ENCODE measurements around the gene PSMG3.
A peak's percentile ranks its signal among the peaks of the same experiment; 100 is the strongest.

PSMG3 gene, protein sequence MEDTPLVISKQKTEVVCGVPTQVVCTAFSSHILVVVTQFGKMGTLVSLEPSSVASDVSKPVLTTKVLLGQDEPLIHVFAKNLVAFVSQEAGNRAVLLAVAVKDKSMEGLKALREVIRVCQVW

DNA sequence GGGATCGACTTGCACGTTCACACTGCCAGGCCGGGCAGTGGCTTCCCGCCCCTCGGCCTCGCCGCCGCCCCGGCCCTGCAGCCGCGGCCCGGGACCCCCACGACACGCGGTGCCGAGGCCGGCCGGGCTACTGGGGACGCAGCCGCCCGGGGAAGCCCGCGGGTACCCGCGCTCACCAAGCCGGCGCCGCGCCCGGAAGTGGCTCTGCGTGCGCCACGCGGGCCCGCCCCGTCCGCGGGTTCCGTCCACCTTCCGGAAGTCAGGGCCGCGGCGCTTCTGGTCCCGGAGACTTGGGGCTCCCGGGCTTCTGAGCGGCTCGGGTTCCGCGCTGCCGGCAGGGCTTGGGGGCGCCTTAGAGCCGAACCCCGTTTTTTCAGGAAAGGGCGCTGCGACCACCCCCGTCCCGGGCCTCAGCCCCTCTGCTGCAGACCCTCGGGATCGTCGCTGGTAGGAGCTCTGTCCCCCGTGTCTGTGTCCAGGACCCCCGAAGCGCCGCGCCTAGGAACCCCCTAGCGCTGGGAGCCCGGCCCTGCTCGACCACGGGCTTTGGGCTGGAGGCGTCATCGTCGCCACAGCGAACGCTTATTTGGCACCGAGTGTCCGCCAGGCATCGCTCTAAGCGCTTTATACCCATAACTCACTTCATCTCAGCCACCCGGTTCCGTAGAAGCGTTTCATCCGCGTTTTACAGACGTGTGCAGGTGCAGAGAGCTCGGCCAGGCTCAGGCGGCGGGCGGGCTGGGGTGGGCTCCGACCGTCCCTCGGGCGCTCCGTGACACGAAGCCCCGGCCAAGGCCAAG, at the start of gene PSMG3:
TSS of gene PSMG3 (minus strand) at position 200 of the 800 bp plus-strand sequence. CDS start 693 bp downstream, outside the sequence.
- DNase-seq, result peak; percentile 96

DNA sequence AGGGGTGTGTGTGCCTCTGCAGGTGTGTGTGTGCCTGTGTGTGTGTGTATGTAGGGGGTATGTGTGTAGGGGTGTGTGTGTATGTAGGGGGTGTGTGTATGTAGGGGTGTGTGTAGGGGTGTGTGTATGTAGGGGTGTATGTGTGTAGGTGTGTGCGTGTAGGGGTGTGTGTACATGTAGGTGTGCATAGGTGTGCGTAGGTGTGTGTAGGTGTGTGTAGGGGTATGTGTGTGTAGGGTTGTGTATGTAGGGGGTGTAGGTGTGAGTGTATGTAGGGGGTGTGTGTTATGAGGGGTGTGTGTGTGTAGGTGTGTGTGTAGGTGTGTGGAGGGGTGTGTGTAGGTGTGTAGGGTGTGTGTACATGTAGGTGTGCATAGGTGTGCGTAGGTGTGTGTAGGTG, 48.6 kb upstream of the PSMG3 start:
- DNase-seq, result no peak

DNA sequence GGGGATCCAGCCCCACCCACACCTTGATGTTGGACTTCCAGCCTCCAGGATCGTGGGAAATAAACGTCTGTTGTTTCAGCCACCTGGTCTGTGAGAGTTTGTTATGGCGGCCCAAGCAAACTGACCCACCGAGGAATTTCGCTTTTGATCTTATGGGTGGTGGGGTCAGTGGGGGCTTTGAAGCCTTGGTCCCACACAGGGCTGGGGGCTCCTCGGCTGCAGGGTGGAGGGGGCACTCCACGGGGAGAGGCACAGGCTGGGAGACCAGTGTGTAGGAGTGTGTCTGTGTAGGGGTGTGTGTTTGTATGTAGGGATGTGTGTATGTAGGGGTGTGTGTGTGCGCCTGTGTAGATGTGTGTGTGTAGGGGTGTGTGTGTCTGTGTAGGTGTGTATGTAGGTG, 48.1 kb upstream of the PSMG3 start:
- DNase-seq, result no peak

DNA sequence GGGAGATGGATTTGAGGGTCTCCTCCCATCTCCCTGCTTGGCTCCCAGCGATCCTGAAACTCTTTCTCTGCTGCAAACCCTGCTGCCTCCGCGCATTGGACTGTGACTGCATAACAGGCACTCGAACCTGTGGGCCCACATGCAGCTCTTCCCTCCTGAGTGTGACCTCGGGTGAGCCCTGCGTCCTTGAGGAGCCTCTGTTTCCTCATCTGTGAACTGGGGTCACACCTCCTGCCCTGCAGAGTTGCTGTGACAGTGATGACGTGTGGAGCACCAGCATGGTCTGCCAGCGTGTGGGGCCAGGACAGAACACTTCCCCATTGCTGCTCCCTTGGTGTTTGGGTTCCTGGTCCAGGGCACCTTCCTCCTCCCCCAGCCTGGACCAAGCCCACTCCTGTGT, 46.9 kb upstream of the PSMG3 start:
- DNase-seq, result no peak

DNA sequence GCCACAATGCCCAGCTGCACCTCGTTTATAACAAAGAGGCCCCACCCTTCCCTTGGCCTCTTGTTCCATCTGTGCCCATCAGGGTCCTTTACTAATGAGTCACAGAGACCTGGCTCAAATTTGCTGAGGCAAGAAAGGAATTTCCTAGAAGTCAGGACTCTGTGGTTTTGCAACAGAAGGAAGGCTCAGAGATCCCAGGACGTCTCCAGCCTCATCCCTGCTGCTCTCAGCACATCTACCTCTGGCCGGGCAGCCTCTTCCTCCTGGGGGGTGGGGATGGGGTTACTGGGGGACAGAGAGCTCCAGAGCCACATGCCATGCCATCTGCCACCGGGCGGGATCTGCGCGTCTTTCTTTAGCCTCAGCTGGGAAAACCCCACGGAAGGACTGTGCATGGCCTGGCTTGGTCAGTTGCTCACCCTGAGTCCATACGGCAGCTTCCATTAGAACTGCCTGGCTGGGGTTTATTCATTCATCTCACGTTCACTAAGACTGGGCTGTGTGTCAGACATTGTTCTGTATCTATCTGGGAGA, 41.9 kb upstream of the PSMG3 start:
- DNase-seq, result no peak

DNA sequence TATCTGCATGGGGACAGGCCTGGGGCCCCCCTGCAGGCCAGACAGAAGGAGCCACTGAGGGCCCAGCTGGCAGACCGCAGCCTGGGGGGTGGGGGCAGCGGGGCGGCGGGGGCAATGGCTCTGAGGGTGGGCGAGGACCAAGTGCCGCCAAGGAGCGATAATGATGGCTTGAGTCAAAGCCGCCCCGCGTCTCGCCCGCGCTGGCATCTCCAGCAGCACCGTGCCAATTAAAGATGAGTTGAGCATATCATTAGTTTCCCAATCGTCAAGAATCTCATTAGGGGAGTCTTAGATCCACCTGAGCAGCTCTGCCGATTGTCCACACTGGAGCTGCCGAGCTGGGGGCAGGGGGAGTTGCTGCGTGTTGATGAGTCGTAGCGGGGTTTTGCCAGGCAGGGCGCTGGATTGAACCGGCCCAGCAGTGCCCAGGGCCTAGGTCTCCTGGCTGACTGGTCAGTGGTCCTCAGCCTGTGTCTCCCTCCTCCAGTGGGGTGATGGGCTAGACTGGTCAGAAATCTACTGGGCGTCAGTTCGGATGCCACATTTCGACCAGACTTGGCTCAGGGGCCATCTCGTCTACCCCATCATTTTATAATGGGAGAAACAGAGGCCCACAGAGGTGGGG, 41.0 kb upstream of the PSMG3 start:
- no peak for DNase-seq

DNA sequence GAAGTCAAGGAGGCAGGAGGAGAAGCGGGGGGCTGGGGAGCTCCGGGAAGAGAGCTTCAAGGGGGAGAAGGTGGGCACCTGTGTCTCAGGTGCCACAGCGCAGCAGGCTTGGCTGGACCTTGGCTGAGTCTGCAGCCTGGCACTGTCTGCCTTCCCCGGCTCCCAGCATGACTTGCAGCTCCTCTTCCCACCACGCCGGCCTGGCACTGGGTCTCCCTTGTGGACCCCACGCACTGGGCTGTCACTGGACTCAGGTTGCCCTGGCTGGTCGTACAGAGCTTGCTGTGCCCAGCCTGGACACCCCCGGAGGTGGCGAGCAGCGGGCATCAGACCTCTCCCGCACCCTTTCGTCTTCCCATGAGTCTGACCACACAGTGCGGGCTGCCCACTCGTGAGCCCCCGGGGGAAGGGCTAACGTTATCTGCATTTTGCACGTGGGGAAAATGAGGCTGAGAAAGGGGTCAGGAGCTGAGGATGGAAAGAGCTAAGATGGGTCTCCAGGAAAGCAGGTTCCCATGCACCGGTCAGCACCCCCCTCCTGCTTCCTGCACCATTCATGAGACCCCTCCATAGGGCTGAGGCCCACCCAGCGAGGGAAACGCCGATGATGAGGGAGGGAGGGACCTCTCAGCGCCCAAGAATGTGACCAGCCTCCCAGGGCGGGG, 40.3 kb upstream of the PSMG3 start:
- no peak for DNase-seq

DNA sequence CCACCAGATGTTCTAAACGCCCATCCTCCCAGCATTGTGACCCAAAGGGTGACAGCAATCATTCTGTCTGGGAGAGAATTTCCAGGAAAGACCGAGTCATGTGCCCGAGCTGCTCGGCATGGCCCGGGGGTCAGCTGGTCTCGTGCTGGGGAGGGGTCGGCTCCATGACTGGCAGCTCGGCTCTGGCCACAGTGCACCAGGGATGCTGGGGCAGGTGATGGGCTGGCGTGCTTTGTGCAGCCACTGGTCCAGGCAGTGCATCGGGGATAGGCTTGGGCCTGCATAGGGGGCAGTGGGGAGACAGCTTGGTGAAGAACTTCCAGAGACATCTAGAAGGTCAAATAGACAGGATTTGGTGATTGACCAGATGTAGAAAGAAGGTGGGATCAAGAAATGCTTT, 39.2 kb upstream of the PSMG3 start:
- DNase-seq, result no peak

DNA sequence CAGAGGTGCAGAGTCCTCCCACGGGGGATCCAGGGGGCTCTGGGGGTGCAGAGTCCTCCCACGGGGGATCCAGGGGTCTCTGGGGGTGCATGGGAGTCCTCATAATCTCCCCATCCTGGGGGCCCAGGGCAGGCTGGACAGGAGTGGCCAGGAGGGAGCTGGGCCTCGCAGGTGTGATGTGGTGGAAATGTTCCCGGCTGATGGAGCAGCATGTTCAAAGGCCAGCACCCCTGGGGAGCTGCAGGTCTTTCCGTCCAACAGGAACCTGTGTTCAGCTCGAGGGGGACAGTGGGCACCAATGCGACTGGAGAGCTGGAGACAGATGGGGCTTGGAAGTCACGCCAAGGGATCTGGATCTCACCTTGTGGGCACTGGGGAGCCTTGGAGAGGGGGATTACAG, 38.5 kb upstream of the PSMG3 start:
- no peak for DNase-seq

DNA sequence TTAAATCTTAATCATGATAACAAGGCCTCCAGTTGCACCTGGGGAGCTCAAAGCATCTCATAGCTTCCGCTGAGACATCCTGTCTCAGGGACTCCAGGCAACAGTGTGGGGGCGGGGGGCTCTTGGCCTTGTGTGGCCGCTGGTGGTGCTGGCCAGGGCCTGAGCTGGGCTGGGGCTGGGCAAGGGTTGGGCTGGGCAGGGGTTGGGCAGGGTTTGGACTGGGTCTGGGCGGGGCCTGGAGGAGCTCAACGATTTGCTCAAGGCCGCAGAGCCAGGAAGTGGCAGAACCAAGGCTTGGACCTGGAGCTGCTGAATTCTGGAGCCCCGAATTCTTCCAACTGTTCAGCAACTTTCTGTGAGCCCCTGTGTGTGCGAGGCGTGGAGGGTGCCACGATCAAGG, 37.9 kb upstream of the PSMG3 start:
- DNase-seq, result no peak

DNA sequence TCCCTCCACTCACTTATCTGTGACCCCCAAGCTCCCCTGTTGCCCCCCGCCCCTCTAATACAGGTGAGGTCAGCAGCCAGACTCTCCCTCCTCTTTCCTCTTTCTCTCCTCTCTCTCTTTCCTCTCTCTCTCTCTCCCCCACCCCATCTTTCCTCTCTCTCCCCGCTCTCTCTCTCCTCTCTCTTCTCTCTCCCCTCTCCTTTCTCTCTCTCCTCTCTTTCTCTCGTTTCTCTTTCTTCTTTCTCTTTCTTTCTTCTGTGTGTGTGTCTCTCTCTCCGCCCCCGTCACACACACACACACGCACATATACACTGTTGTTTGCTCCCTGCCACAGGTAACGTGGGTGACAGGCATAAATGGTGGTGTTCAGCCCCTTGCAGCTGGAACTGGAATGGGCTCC, 37.2 kb upstream of the PSMG3 start:
- DNase-seq, result no peak

DNA sequence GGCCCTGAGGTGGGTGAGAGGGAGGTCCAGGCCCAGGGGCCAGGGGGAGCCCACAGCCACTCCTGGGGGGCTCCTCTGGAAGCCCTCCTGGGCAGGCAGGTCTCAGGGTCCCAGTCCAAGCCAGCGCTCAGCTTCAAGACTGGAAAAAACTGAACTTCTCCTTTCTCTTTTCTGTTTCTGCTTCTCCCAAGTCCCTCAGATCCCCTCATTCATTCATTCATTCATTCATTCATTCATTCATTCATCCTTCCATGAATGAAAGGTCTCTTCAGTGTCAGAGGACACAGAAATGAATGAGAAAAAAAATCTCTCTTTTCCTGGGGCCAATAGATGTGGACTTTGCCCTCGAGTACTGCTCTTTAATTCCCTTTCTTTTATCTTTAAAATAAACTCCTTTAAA, 34.6 kb upstream of the PSMG3 start:
- no peak for DNase-seq

DNA sequence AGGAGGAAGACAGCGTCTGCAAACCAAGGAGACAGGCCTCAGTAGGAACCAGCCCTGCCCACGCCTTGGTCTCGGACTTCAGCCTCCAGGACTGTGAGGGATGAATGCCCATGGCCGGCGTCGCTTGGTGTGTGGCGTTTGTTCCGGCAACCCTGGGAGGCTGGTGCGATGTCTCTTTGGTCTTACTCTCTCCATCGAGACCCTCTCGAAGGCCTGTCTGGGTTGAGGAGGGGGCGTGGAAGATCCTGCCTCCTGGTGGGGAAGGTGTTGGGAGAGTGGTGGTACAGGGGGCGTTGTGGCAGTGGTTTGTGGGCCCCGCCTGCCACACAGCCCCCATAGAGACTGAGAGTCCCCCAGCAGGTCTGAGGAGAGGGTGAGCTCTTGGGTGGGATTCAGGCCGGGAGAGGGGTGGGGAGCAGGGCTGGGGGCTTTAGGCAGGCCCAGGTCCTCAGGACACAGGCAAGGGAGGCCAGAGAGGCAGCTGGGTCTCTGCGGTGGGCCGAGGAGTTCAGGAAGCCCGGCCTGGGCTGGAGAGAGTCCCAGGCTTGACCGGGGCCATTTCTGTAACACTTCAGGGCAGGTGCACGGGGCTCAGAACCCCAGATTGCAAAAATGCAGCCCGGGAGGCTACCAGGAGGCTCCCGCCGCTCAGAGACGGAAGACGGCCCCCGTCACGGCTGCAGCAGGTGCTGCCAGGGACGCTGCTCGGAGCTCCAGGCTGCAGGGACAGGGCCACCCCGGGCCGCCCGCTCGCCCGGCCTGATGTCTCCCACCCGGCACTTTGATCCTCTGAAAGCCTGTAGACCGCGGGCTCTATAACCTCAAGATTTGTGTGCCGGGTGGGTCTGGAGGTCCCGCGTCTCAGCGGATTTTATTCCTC, 33.8 kb upstream of the PSMG3 start:
- no peak for DNase-seq

DNA sequence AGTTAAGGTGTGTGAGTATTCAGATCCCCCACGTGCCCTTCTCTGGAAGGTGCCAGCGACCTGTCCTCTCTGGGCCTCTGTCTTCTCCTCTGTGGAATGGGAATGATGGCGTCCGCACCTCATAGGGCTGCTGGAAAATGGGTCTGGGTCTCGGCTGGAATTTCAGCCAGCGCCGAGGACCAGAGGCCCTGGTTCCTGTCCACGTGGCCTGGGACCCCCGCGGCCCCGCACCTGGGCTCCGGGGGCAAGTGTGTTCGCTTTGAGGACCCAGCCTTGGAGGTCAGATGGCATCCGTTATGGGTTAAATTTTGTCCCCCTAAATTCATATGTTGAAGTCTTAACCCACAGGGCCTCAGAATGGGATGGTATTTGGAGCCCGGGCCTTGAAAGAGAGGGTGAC, 32.6 kb upstream of the PSMG3 start:
- DNase-seq, result no peak

DNA sequence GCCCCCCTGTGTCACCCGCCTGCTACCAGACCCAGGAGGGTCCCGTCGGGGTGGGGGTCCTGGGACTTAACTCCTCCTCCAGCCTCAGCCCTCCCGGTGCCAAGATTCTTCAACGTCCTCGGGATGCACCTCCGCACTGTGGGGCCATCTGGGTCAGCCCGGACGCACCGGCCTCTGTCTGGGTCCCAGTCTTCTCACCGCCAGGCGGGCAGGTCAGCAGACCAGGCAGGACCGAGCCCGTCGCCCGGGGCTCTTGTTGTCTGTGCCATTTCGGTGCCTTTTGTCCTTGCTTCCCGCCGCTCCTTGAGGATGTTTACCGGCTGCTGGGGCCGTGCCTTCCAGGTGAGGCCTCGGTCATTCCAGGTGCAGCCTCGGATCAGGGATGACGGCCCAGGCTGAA, 32.1 kb upstream of the PSMG3 start:
- DNase-seq, result no peak

DNA sequence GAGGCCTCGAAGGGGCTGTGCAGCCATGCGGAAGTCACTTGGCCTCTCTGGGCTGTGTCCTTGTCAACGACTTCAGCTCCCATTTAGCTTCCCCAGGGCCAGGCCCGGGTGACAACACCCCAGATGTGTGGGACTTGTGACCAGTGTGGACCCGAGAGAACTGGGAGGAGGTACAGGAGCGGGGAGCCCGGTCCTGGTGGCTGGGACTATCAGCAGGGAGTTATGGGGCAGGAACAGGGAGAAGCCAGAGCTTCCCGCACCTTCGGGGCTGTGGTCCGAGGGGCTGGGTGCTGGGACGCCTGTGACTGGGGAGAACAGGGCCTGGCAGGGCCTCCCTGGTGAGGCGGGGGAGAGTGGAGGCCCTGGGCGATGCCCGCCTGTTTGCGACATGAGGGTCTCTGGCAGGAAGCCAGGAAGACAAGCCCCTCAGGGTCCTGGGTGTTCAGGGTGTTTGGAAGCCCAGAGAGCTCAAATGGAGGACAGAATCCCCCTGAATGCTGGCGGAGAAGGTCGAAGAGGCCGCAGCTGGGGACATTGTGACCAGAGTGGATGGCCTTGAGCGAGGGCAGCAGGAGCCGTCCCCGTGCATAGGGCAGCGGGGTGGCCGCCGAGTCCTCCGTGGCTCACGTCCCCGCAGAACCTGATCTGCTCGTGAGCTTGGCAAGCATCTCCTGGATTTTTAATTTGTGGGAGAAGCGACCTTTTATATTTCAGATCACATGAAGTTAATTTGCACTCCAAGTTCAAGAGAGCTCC, 30.0 kb upstream of the PSMG3 start:
- DNase-seq, result no peak

DNA sequence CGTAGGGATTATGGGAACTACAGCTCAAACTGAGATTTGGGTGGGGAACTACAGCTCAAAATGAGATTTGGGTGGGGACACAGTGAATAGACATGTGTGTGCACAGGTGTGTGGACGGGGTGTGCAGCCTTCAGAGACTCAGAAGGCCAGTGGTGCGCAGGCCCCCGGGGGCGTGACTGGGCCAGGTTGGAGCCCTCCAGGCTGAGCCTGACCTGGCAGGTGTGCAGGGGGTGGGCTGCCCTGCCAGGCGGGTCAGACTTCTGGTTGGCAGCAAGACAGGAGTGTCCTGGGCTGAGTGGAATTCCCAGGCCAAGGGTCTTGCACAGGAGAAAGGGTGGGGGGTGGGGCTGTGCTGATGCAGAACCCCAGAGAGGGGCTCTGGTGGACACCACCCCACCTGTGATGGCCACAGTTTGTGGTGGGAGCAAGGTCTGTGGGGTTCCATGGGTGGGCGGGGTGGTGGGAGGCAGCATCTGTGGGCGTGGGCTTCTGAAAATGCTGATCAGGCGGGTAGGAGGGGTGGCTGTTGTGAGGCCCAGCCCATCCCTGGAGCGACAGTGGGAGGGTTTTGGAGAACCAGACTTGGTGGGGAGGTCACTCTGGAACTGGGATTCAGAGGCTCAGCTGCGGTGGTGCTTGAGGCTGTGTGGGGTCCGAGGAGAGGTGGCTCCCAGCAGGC, 29.3 kb upstream of the PSMG3 start:
- no peak for DNase-seq

DNA sequence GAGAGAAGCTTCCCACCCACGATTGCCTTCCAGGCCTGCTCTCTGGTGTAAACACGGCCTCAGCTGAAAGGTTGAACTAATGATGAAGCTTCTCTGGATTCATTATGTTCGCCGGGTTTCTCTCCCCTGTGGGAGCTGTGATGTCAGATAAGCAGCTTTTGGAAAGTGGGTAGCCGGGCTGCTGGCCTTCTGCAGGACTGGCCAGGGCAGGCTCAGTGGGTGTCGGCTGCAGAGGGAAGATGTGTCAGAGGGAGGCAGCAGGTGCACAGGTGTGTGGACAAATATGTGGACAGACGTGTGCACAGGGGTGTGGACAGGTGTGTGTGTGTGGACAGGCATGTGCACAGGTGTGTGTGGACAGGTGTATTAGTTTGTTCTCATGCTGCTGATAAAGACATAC, 28.5 kb upstream of the PSMG3 start:
- DNase-seq, result no peak

DNA sequence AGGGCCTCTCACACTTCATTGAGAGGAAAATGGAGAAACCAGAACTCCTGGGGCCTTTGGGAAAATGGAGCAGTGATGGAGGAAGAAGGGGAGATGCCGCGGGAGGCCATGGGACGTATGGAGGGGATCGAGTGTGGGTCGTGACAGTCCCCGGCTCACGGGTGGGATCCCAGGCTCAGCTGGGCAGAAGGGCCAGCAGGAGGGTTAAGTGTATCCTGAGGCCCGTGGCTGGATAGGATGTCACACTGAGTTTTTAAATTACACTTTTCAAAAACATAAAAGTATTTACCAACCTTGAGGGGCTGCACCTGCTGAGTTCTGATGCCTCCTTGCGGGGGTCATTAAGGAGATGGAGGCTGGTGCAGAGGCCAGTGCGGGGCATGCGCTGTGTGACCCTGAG, 28.0 kb upstream of the PSMG3 start:
- no peak for DNase-seq

DNA sequence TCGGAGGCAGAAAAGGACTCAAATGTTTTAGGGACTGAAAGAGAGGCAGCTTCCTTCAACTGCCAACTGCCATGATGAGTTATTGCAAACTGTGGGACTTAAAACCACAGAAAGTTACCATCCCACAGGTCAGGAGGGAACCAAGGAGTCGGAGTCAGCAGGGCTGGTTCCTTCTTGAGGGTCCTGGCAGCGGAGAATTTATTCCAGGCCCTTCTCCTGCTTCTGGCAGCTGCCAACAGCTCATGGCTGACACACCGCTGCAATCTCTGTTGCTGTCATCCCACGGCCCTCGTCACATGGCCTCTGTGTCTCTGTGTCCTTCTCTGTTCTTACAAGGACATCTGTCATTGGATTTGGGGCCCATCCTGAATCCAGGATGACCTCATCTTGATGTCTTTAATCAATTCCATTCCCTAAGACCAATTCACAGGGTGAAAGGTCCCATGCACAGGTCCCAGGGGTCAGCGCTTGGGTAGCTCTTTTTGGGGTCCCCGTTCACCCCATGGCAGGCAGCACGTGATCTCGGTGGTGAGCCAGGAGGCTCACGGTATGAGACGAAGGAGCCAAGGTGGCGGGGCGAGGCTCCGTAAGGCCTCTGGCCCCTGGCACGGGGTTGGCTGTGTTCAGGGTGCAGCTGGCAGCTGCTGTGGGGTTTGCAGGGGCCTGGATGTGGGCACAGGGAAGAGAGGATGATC, 27.4 kb upstream of the PSMG3 start:
- no peak for DNase-seq

Measured in hematopoietic multipotent progenitor cell treated with erythropoietin and hydrocortisone succinate and interleukin-3 and kit ligand, for 6 days (in vitro differentiated cells).